HEK293 (cell line): ENCODE measurements around the gene TYROBP.

ENCODE experiments used
- CTCF ChIA-PET: fragments of 350-600 bp; formaldehyde crosslinking; extraction: SDS; loops from one replicate; lab custom pipeline; 2021; ENCODE audit warnings: antibody characterized with exemption; lab: Yijun Ruan, JAX
- POLR2A ChIA-PET: fragments of 300-600 bp; formaldehyde crosslinking; extraction: SDS; loops from one replicate; lab custom pipeline; 2020; ENCODE audit warnings: antibody characterized with exemption, inconsistent platforms; lab: Yijun Ruan, JAX
- H3K27ac ChIP-seq: fragments of 200-500 bp; sonication (Bioruptor generic); 2 replicates; pipeline ENCODE4 v1.5.1; 2014; ENCODE audit warnings: low read depth, low read length, control low read depth, inconsistent platforms; ENCODE audit errors: extremely low read depth
- H3K36me3 ChIP-seq, 2 experiments: fragments of 200-500 bp in 1 of 2; sonication (Bioruptor generic) in 1 of 2; 1 replicate in 1 of 2; 2 replicates in 1 of 2; pipeline ENCODE4 v1.5.1; 2014 to 2017; ENCODE audit warnings: inconsistent platforms in 2 of 2, low read length in 2 of 2; ENCODE audit not compliant: control insufficient read depth in 2 of 2, insufficient read depth in 1 of 2
- H3K4me1 ChIP-seq: fragments of 200-500 bp; sonication (Bioruptor generic); 2 replicates; pipeline ENCODE4 v1.5.1; 2014; ENCODE audit warnings: mild to moderate bottlenecking, low read length, inconsistent platforms; ENCODE audit not compliant: control insufficient read depth, insufficient read depth
- H3K4me3 ChIP-seq: 2 replicates; pipeline ENCODE4 v1.5.1; 2011; ENCODE audit warnings: low read depth, mild to moderate bottlenecking, control low read depth, low read length, moderate library complexity
- H3K9me3 ChIP-seq: fragments of 200-500 bp; sonication (Bioruptor generic); 2 replicates; pipeline ENCODE4 v1.5.1; 2014; ENCODE audit warnings: low read depth, low read length, inconsistent platforms; ENCODE audit not compliant: control insufficient read depth, insufficient read depth
- EGR2 ChIP-seq: fragments of 450-650 bp; formaldehyde crosslinking; IDR thresholded peaks from 2 replicates; pipeline ENCODE4 v1.5.1; 2016; ENCODE audit warnings: low read depth, missing biosample characterization, missing genetic modification characterization
- KLF7 ChIP-seq: fragments of 450-650 bp; formaldehyde crosslinking; IDR thresholded peaks from 2 replicates; pipeline ENCODE4 v1.5.1; 2016; ENCODE audit warnings: missing biosample characterization, missing genetic modification characterization, borderline replicate concordance
- KLF8 ChIP-seq: fragments of 450-650 bp; formaldehyde crosslinking; IDR thresholded peaks from 2 replicates; pipeline ENCODE4 v1.5.1; 2016; ENCODE audit warnings: missing biosample characterization, missing genetic modification characterization
- KLF9 ChIP-seq: fragments of 450-650 bp; formaldehyde crosslinking; IDR thresholded peaks from 2 replicates; pipeline ENCODE4 v1.5.1; 2016; ENCODE audit warnings: missing biosample characterization, missing genetic modification characterization, low read depth
- SCRT2 ChIP-seq: fragments of 450-650 bp; formaldehyde crosslinking; IDR thresholded peaks from 2 replicates; pipeline ENCODE4 v1.5.1; 2016; ENCODE audit warnings: missing biosample characterization, missing genetic modification characterization
- SP7 ChIP-seq: fragments of 450-650 bp; formaldehyde crosslinking; IDR thresholded peaks from 2 replicates; pipeline ENCODE4 v1.5.1; 2016; ENCODE audit warnings: missing biosample characterization, missing genetic modification characterization
- TCF7L2 ChIP-seq: IDR thresholded peaks from 2 replicates; pipeline ENCODE4 v1.6.1; 2011; ENCODE audit warnings: low read depth, mild to moderate bottlenecking, inconsistent platforms, low read length, moderate library complexity, borderline replicate concordance
- ZBTB8A ChIP-seq: fragments of 450-650 bp; formaldehyde crosslinking; IDR thresholded peaks from 2 replicates; pipeline ENCODE4 v1.5.1; 2016; ENCODE audit warnings: missing biosample characterization, missing genetic modification characterization
- ZFP3 ChIP-seq: fragments of 450-650 bp; formaldehyde crosslinking; IDR thresholded peaks from 2 replicates; pipeline ENCODE4 v1.5.1; 2016; ENCODE audit warnings: low read depth, missing biosample characterization, missing genetic modification characterization
- ZIC2 ChIP-seq: fragments of 450-650 bp; formaldehyde crosslinking; IDR thresholded peaks from 2 replicates; pipeline ENCODE4 v1.5.1; 2016; ENCODE audit warnings: missing biosample characterization, missing genetic modification characterization
- ZNF169 ChIP-seq: fragments of 450-650 bp; formaldehyde crosslinking; IDR thresholded peaks from 2 replicates; pipeline ENCODE4 v1.5.1; 2016; ENCODE audit warnings: missing biosample characterization, missing genetic modification characterization
- ZNF2 ChIP-seq: fragments of 450-650 bp; formaldehyde crosslinking; IDR thresholded peaks from 2 replicates; pipeline ENCODE4 v1.5.1; 2016; ENCODE audit warnings: missing biosample characterization, missing genetic modification characterization
- ZNF214 ChIP-seq: fragments of 450-650 bp; formaldehyde crosslinking; IDR thresholded peaks from 2 replicates; pipeline ENCODE4 v1.5.1; 2017; ENCODE audit warnings: missing biosample characterization, mild to moderate bottlenecking, missing genetic modification characterization, borderline replicate concordance
- ZNF302 ChIP-seq: fragments of 450-650 bp; formaldehyde crosslinking; IDR thresholded peaks from 2 replicates; pipeline ENCODE4 v1.5.1; 2016; ENCODE audit warnings: missing biosample characterization, missing genetic modification characterization, low read depth
- ZNF311 ChIP-seq: fragments of 450-650 bp; formaldehyde crosslinking; IDR thresholded peaks from 2 replicates; pipeline ENCODE4 v1.5.1; 2017; ENCODE audit warnings: missing biosample characterization, missing genetic modification characterization, borderline replicate concordance
- ZNF394 ChIP-seq: fragments of 450-650 bp; formaldehyde crosslinking; IDR thresholded peaks from 2 replicates; pipeline ENCODE4 v1.5.1; 2016; ENCODE audit warnings: missing biosample characterization, missing genetic modification characterization, mild to moderate bottlenecking, moderate library complexity, borderline replicate concordance
- ZNF571 ChIP-seq: fragments of 450-650 bp; formaldehyde crosslinking; IDR thresholded peaks from 2 replicates; pipeline ENCODE4 v1.5.0; 2017; ENCODE audit warnings: missing biosample characterization, missing genetic modification characterization
- ZNF629 ChIP-seq: fragments of 450-650 bp; formaldehyde crosslinking; IDR thresholded peaks from 2 replicates; pipeline ENCODE4 v1.5.1; 2017; ENCODE audit warnings: missing biosample characterization, missing genetic modification characterization
- ZNF701 ChIP-seq: fragments of 450-650 bp; formaldehyde crosslinking; IDR thresholded peaks from 2 replicates; pipeline ENCODE4 v1.5.1; 2016; ENCODE audit warnings: missing biosample characterization, missing genetic modification characterization
- ZSCAN23 ChIP-seq: fragments of 450-650 bp; formaldehyde crosslinking; IDR thresholded peaks from 2 replicates; pipeline ENCODE4 v1.5.1; 2016; ENCODE audit warnings: missing biosample characterization, missing genetic modification characterization
- ZSCAN30 ChIP-seq: fragments of 450-650 bp; IDR thresholded peaks from 2 replicates; pipeline ENCODE4 v1.5.1; 2018; ENCODE audit warnings: missing biosample characterization, mild to moderate bottlenecking, missing genetic modification characterization, moderate library complexity
- TF ChIP-seq, protein P1 (sequence below): fragments of 450-650 bp; IDR thresholded peaks from 2 replicates; pipeline ENCODE4 v1.5.1; 2018; ENCODE audit warnings: missing biosample characterization, mild to moderate bottlenecking, missing genetic modification characterization
- TF ChIP-seq, protein P2 (sequence below): fragments of 450-650 bp; formaldehyde crosslinking; IDR thresholded peaks from 2 replicates; pipeline ENCODE4 v1.5.1; 2017; ENCODE audit warnings: missing biosample characterization, missing genetic modification characterization
- TF ChIP-seq, protein P3 (sequence below): fragments of 450-650 bp; formaldehyde crosslinking; IDR thresholded peaks from 2 replicates; pipeline ENCODE4 v1.5.1; 2016; ENCODE audit warnings: missing biosample characterization, missing genetic modification characterization
- TF ChIP-seq, protein P4 (sequence below): fragments of 450-650 bp; formaldehyde crosslinking; IDR thresholded peaks from 2 replicates; pipeline ENCODE4 v1.5.1; 2016; ENCODE audit warnings: missing biosample characterization, missing genetic modification characterization
- TF ChIP-seq, protein P5 (sequence below): fragments of 450-650 bp; formaldehyde crosslinking; IDR thresholded peaks from 2 replicates; pipeline ENCODE4 v1.5.1; 2016; ENCODE audit warnings: missing biosample characterization, missing genetic modification characterization, low read depth

Gene TYROBP

DNA sequence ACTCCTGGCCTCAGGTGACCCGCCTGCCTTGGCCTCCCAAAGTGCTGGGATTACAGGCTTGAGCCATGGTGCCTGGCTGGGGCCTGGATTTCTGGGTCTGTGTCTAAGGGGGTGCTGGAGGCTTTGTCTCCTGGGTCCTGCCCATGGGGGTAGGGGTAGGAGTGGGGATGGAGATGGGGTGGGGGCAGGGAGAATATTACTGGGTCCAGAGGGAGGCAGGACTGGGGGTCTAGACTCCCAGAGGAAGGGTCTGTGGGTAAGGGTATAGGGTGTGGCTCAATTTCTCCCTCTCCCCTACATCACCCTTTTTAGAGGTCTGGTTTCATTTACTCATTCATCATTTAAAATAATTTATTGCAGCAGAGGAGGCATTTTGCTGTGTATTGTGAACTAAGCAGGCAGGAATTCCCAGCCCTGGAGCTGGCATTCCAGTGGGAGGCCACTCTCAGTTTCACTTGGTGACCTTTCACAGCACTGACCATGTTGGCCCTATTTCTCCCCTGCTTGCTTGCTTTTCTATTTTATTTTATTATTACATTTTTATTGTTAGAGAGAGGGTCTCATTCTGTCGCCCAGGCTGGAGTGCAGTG is 6.9 kb downstream of the TYROBP start (continued):
- TF ChIP-seq, protein P1, sequence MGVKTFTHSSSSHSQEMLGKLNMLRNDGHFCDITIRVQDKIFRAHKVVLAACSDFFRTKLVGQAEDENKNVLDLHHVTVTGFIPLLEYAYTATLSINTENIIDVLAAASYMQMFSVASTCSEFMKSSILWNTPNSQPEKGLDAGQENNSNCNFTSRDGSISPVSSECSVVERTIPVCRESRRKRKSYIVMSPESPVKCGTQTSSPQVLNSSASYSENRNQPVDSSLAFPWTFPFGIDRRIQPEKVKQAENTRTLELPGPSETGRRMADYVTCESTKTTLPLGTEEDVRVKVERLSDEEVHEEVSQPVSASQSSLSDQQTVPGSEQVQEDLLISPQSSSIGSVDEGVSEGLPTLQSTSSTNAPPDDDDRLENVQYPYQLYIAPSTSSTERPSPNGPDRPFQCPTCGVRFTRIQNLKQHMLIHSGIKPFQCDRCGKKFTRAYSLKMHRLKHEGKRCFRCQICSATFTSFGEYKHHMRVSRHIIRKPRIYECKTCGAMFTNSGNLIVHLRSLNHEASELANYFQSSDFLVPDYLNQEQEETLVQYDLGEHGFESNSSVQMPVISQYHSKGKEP (tag by site-specific recombination): peak; percentile 40; the same call in 1 of the 2 replicates
- no peak for TF ChIP-seq ZSCAN30

DNA sequence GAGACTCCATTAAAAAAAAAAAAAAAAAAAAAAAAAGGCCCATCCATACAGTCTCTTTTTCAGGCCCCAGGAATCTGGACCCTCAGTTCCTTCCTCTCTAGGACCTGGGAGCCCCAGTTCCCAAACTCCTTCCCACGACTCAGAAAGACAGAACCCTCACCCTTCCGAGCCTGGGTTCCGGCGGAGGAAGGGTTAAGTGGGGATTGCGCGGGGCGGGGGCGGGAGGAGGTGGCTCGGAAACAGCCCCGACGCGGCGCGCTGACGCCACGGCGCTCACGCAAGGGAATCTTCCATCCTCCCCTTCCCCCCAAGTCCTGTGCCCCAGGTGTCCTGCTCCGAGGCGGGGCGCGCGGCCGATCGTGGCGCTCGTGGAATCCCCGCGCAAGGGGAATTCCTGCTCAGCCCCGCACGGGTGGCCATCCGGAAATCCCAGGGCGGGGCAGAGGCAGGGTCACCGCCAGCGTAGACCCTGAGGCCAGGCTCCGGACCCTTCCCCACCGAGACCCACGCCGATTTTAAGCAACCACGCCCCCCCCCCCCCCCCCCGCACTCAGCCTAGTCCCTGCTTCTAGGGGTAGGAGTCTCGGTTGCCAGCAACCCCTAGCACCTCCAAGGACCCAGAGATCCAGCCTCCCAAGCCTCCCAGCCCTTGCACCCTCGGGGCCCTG is 8.4 kb downstream of the TYROBP start:
- Histone ChIP-seq H3K4me3 (peak overlapping the region; percentile 61), H3K36me3 (peaks cover 33 to 34% of the 10 kb centered on the region in 2 experiments), H3K9me3 (no peaks in the 10 kb centered on the region), H3K4me1 (peaks cover 14% of the 10 kb centered on the region), H3K27ac (peak overlapping the region; percentile 94)
- CTCF ChIA-PET: interaction anchor here (1.4 kb wide), 1 partner anchor 32 kb away, joined by 8 read pairs; no protein-coding TSS in a partner anchor
- POLR2A ChIA-PET: interaction anchor here (0.6 to 1.6 kb wide), 4 partner anchors 12 to 256 kb away, joined by 3 to 6 read pairs (median 5); no protein-coding TSS in a partner anchor
- TF ChIP-seq ZNF302 (tag by site-specific recombination) (no peak), ZNF311 (no peak), TCF7L2 (no peak), ZNF2 (tag by site-specific recombination) (peak; percentile 93), SCRT2 (tag by site-specific recombination) (no peak), ZBTB8A (tag by site-specific recombination) (no peak; the same call in none of the 2 replicates), KLF7 (tag by site-specific recombination) (peak; percentile 91), ZNF629 (tag by site-specific recombination) (peak; percentile 95), ZFP3 (0 out of 2 replicates have a peak, but pooled peaks have one; percentile 38), ZNF571 (no peak), EGR2 (peak; percentile 97), KLF8 (tag by site-specific recombination) (peak; percentile 99), ZNF214 (no peak), ZIC2 (tag by site-specific recombination) (peak; percentile 71; the same call in 1 of the 2 replicates), KLF9 (peak; percentile 77), SP7 (peak; percentile 90), ZNF169 (tag by site-specific recombination) (no peak), ZSCAN30 (peak; percentile 91), ZSCAN23 (tag by site-specific recombination) (peak; percentile 38; the same call in 1 of the 2 replicates), ZNF394 (tag by site-specific recombination) (peak; percentile 45; the same call in 1 of the 2 replicates), ZNF701 (tag by site-specific recombination) (peak; percentile 73; the same call in 1 of the 2 replicates)
- TF ChIP-seq, protein P2, sequence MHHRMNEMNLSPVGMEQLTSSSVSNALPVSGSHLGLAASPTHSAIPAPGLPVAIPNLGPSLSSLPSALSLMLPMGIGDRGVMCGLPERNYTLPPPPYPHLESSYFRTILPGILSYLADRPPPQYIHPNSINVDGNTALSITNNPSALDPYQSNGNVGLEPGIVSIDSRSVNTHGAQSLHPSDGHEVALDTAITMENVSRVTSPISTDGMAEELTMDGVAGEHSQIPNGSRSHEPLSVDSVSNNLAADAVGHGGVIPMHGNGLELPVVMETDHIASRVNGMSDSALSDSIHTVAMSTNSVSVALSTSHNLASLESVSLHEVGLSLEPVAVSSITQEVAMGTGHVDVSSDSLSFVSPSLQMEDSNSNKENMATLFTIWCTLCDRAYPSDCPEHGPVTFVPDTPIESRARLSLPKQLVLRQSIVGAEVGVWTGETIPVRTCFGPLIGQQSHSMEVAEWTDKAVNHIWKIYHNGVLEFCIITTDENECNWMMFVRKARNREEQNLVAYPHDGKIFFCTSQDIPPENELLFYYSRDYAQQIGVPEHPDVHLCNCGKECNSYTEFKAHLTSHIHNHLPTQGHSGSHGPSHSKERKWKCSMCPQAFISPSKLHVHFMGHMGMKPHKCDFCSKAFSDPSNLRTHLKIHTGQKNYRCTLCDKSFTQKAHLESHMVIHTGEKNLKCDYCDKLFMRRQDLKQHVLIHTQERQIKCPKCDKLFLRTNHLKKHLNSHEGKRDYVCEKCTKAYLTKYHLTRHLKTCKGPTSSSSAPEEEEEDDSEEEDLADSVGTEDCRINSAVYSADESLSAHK (tag by site-specific recombination): peak; percentile 33
- TF ChIP-seq, protein P3, sequence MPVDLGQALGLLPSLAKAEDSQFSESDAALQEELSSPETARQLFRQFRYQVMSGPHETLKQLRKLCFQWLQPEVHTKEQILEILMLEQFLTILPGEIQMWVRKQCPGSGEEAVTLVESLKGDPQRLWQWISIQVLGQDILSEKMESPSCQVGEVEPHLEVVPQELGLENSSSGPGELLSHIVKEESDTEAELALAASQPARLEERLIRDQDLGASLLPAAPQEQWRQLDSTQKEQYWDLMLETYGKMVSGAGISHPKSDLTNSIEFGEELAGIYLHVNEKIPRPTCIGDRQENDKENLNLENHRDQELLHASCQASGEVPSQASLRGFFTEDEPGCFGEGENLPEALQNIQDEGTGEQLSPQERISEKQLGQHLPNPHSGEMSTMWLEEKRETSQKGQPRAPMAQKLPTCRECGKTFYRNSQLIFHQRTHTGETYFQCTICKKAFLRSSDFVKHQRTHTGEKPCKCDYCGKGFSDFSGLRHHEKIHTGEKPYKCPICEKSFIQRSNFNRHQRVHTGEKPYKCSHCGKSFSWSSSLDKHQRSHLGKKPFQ (tag by site-specific recombination): peak; percentile 50; the same call in 1 of the 2 replicates
- TF ChIP-seq, protein P4, sequence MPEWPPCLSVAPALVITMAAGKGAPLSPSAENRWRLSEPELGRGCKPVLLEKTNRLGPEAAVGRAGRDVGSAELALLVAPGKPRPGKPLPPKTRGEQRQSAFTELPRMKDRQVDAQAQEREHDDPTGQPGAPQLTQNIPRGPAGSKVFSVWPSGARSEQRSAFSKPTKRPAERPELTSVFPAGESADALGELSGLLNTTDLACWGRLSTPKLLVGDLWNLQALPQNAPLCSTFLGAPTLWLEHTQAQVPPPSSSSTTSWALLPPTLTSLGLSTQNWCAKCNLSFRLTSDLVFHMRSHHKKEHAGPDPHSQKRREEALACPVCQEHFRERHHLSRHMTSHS: no peak
- TF ChIP-seq, protein P5, sequence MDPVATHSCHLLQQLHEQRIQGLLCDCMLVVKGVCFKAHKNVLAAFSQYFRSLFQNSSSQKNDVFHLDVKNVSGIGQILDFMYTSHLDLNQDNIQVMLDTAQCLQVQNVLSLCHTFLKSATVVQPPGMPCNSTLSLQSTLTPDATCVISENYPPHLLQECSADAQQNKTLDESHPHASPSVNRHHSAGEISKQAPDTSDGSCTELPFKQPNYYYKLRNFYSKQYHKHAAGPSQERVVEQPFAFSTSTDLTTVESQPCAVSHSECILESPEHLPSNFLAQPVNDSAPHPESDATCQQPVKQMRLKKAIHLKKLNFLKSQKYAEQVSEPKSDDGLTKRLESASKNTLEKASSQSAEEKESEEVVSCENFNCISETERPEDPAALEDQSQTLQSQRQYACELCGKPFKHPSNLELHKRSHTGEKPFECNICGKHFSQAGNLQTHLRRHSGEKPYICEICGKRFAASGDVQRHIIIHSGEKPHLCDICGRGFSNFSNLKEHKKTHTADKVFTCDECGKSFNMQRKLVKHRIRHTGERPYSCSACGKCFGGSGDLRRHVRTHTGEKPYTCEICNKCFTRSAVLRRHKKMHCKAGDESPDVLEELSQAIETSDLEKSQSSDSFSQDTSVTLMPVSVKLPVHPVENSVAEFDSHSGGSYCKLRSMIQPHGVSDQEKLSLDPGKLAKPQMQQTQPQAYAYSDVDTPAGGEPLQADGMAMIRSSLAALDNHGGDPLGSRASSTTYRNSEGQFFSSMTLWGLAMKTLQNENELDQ: no peak
